Measurements from ENCODE around the gene DPH2.

Gene DPH2

DNA sequence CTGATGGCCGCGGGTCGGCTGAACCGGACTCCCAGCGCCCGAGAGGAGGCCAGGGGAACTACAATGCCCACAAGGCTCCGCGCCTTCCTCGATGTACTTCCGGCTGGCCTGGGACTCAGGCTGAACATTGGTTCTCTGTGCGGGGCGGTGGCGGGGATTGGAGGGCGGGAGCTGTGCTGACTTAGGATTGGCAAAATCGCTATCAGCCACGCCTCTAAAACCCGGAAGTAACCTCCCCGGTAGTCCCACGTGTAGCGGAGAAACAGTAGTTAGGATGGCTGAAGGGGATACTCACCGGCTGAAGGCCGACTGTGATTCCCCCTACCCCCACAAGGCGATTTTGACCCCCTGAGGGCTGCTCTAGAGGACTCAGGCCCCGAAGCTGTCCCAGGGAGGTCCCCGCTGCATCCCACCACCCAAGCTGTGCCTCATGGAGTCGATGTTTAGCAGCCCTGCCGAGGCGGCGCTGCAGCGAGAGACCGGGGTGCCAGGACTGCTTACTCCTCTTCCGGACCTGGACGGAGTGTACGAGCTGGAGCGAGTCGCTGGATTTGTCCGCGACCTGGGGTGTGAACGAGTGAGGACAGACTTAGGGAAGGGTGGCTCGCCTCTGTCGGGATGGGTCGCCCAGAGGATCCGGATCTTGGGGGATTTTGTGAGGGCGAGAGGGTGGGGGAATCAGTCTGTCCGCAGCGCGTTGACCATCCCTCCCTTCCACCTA lies at the start of gene DPH2:
Gene DPH2 (plus strand): TSS at position 265 of the 721 bp plus-strand sequence. CDS start 166 bp downstream, at position 431.
- FAIRE-seq = peak; percentile 85

DNA sequence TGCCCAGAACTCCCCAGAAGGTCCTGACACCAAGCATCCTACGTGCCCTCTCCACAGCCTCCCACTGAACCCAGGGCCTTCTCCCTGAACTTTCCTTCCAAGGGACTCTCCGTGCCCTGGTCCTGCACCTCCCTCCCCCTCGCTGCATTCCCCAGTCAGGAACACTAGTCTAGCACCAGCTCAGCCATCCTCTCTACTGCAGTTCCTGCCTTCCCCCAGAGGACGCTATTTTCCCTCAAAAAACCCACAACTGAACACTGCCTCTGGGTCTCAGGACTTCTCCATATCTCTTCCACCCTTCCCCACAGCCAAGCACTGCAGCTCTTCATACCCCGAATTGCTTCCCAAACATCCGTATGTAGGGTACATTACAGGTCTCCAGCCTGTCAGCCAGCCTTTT lies 48.8 kb upstream of the DPH2 start:
- FAIRE-seq = no peak

DNA sequence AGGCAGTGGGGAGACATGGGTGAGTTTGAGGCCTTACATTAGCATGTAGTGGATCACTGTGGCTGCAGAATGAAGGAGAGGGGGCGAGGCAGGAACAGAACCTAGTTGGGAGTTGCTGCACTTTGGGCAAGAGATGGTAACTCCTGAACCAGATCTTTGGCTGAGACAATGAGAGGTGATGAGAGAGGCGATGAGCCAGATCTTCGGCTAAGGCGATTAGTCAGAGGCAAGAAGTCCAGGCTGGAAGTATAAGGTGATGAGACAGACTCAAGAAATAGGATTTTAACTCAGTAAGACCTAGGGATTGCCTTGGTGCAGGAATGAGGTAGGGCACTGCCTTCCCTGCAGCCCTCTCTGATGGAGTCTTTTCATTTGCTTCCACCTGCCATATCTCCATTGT lies 45.3 kb upstream of the DPH2 start:
- FAIRE-seq = no peak

GRCh38 chr1:43925846-43926245 lies 44.0 kb upstream of the DPH2 start:
- FAIRE-seq = no peak

- FAIRE-seq = no peak
Observed at GRCh38 chr1:43930168-43930948, 39.5 kb upstream of the DPH2 start.

GRCh38 chr1:43930949-43931275 lies 38.9 kb upstream of the DPH2 start:
- no peak for FAIRE-seq

DNA sequence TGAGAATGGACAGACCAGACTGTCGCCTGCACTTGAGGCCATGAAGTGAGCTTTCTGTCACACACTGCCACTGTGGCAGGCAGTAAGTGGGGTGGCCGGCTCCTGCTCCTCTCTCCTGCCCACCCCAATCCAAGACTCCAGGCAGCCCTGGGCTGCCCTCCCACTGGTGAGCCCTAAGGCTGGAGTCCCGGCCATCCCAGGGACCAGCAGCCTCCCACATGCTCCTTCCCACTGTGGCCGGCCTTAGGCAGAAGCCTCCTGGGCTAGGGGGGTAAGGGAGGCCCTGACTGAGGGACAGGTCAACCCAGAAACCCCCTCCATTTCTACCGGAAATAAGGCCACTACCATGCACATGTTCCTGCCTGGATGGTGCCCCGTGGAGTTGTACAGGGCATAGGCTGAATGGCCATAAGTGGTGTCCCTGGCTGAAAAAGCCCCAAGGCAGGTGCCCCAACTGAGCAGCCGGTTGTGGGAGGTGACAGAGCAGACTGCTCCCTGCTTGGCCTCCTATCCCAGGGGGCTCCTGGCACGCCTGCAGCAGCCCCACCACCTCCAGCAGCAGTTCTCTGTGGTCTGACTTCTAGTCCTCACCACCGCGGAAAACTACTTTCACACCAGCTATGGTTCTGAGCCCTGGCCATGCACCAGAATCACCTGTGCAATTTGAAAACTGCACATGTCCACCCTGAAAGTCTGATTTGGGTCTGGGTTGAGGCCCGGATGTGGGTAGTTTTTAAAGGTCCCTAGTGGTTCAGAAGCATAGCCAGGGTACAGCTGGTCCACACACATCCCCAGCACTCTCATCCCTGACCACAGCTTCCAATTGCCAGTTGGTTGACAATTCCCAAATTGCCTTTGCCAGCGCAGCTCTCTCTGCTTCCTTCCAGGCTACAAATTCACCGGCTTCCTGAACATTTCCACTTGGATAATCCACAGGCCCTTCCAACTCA lies 37.8 kb upstream of the DPH2 start:
- no peak for FAIRE-seq

DNA sequence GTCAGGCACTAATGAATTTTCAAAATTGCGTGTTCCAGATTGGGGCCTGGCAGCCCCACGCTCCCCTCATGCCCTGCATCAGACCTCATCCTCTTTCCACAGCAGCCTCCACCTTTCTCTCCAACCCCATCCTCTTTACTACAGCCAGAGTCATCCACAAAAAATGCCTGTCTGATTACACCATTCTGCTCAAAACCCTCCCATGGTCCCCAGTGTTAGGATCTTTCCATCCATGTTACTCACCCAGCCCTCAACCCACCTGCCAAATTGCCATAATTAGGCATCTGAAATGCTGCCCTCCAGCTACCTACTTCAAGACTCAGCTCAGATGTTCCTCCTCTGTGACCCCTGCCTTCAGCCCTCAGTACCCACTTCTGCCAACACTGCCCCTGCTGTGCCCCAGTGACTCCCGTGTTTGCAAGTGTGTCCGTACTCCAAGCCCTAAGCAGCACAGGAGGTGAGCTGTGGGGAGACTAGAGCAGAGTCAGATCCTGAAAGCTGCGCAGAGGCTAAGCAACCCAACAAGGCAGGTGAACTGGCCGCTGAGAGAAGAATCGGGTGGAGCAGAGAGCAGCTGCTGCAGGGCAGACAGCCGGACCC lies 36.9 kb upstream of the DPH2 start:
- no peak for FAIRE-seq

DNA sequence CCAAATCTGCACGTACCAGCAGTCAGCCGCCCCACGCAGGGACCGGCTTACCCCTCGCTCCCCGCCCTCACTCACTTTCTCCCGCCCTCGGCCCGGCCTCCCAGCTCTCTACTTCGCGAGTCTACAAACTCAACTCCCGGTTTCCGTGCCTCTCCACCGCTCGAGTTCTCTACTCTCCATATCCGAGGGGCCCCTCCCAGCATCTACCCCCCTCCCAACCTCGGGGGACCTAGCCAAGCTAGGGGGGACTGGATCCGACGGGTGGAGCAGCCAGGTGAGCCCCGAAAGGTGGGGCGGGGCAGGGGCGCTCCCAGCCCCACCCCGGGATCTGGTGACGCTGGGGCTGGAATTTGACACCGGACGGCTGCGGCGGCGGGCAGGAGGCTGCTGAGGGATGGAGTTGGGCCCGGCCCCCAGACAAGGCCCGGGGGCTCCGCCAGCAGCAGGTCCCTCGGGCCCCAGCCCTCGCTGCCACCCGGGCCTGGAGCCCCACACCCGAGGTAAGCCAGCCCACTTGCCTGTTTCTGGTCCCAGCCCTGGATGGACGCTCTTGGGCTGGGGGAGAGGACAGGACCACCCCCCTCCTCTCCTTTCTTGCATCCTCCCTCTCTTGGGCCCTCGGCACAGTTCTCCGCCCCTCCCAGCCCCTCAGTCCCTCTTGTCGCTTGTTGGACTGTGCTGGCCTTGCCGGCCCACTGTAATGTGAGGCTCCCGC lies 36.3 kb upstream of the DPH2 start, which contains the start of gene ARTN:
Gene ARTN (plus strand): TSS at position 416 of the 715 bp plus-strand sequence. CDS start 1,856 bp downstream, outside the sequence.
- FAIRE-seq = no peak

- no peak for FAIRE-seq
Observed at GRCh38 chr1:43934101-43934985, 35.5 kb upstream of the DPH2 start.

GRCh38 chr1:43934986-43935324 lies 34.9 kb upstream of the DPH2 start:
- no peak for FAIRE-seq

DNA sequence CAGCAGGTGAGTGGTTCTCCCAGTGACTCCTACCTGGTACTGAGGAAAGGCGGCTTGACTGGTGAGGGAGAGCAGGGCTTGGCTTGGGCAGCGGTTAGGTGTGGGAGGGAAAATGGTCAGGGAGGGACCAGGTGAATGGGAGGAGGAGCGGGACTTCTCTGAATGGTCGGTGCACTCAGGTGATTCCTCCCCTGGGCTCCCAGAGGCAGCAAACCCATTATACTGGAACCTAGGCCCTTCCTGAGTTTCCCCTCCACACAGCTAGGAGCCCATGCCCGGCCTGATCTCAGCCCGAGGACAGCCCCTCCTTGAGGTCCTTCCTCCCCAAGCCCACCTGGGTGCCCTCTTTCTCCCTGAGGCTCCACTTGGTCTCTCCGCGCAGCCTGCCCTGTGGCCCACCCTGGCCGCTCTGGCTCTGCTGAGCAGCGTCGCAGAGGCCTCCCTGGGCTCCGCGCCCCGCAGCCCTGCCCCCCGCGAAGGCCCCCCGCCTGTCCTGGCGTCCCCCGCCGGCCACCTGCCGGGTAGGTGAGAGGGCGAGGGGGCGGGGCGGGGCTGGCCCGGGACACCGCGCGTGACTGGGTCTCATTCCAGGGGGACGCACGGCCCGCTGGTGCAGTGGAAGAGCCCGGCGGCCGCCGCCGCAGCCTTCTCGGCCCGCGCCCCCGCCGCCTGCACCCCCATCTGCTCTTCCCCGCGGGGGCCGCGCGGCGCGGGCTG lies 33.9 kb upstream of the DPH2 start:
- FAIRE-seq = no peak

DNA sequence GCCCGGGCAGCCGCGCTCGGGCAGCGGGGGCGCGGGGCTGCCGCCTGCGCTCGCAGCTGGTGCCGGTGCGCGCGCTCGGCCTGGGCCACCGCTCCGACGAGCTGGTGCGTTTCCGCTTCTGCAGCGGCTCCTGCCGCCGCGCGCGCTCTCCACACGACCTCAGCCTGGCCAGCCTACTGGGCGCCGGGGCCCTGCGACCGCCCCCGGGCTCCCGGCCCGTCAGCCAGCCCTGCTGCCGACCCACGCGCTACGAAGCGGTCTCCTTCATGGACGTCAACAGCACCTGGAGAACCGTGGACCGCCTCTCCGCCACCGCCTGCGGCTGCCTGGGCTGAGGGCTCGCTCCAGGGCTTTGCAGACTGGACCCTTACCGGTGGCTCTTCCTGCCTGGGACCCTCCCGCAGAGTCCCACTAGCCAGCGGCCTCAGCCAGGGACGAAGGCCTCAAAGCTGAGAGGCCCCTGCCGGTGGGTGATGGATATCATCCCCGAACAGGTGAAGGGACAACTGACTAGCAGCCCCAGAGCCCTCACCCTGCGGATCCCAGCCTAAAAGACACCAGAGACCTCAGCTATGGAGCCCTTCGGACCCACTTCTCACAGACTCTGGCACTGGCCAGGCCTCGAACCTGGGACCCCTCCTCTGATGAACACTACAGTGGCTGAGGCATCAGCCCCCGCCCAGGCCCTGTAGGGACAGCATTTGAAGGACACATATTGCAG lies 33.2 kb upstream of the DPH2 start:
- FAIRE-seq = no peak

DNA sequence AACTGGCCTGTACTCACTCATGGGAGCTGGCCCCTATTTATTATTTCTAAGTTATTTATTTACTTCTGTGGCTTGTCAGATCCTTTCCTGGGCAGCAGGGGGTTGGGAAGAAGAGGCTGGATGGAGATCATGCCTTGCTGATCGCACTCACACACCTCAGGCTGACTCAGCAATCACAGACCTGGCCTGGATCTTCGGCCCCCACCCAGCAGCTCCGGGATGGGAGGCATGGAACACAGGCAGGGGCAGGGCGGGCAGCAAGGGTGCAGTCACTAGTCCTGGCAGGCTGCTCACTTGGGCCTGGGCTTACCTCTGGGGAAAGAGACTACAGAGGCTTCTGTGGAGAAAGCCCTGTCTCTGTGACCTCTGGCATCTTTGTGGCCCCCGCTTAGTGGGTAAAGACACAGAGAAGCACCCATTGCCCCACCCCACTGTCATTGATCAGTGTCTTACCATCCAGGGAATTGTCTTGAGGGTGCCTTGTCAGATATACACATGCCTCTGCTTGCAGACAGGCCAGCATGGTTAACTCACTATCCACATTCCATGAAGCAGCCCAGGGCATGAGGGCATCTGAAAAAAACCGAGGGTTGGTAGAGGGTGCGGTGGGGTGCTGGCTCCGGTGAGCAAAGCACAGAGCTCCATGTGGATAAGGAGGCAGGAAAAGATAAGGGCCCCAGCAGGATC lies 32.5 kb upstream of the DPH2 start:
- FAIRE-seq = no peak

DNA sequence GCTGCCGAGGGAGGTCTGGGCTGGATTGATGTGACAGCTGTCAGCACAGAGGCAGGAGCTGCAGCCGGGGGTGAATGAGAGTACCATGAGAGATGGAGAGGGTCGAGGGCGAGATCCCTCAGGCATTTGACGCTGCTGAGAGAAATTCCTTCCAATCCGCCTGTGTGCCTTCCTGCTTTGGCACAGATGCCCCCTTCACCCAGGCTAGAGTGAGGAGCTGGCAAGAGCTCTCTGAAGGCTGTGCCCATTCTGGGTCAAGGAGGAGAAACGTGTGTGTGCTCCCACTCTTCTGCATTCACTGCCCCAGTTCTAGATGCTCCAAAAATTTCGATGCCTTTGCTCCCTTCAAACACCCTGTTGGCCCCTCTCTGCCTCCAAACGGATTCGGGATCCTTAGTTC lies 31.4 kb upstream of the DPH2 start:
- FAIRE-seq = no peak

GRCh38 chr1:43938892-43939587 lies 30.8 kb upstream of the DPH2 start:
- no peak for FAIRE-seq

DNA sequence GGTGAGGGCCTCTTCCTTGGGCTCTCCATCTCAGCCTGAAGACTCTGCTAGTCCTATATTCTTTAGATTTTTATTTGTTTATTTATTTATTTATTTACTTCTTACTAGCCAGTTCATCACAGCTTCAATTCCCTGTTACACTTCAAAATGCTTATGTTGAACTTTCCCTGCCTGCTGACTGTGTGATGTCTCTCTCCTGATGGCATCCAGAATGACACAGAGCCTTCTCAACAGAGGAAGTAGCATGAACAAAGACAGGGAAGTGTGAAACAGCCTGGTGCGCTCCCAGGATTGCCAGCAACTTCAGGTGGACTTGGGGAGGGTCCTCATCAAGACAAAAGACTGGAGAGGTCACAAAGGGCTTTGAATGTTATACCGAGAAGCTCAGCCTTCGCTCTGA lies 27.4 kb upstream of the DPH2 start:
- no peak for FAIRE-seq

- FAIRE-seq = no peak
Observed at GRCh38 chr1:43944860-43945259, 24.9 kb upstream of the DPH2 start.
